Smooth muscle cell (in vitro differentiated cells): ENCODE measurements around the gene LRRC25. TPM values are rescaled to one million over a fixed set of nuclear protein-coding genes. Genes with fewer than 3 reads are reported as not detected.
"Not testable (repeated sequence)": the region's sequence is repeated elsewhere in the genome, so short reads cannot be mapped to it uniquely, and the experiment has no call there.

ENCODE experiments used
- DNase-seq: peaks from one replicate; lab custom pipeline; 2025; ENCODE audit not compliant: unreplicated experiment; lab: John Stamatoyannopoulos, UW
- H2AFZ ChIP-seq: fragments of 200-600 bp; sonication (generic); 2 replicates; pipeline ENCODE4 v1.6.0; 2016; ENCODE audit warnings: antibody characterized with exemption, low read depth, mild to moderate bottlenecking
- H3F3A ChIP-seq: fragments of 200-600 bp; sonication (generic); 2 replicates; pipeline ENCODE4 v1.6.0; 2017; ENCODE audit warnings: antibody characterized with exemption, low read depth
- H3K27ac ChIP-seq: fragments of 200-600 bp; sonication (generic); 2 replicates; pipeline ENCODE4 v1.5.1; 2016; ENCODE audit warnings: low read depth, mild to moderate bottlenecking
- H3K27me3 ChIP-seq: fragments of 200-600 bp; sonication (generic); 2 replicates; pipeline ENCODE4 v1.6.1; 2016; ENCODE audit warnings: low read depth, mild to moderate bottlenecking
- H3K36me3 ChIP-seq: fragments of 200-600 bp; sonication (generic); 2 replicates; pipeline ENCODE4 v1.5.1; 2016; ENCODE audit warnings: low read depth
- H3K4me1 ChIP-seq: fragments of 200-600 bp; sonication (generic); 2 replicates; pipeline ENCODE4 v1.5.1; 2016; ENCODE audit warnings: low read depth
- H3K4me2 ChIP-seq: fragments of 200-600 bp; sonication (generic); 2 replicates; pipeline ENCODE4 v1.6.0; 2016; ENCODE audit warnings: mild to moderate bottlenecking
- H3K4me3 ChIP-seq: fragments of 200-600 bp; sonication (generic); 2 replicates; pipeline ENCODE4 v1.5.1; 2016; ENCODE audit warnings: mild to moderate bottlenecking
- H3K79me2 ChIP-seq: fragments of 200-600 bp; sonication (generic); 2 replicates; pipeline ENCODE4 v1.6.0; 2016; ENCODE audit warnings: low read depth, mild to moderate bottlenecking
- H3K9ac ChIP-seq: fragments of 200-600 bp; sonication (generic); 2 replicates; pipeline ENCODE4 v1.6.0; 2016; ENCODE audit warnings: low read depth
- H3K9me3 ChIP-seq: fragments of 200-600 bp; sonication (generic); replicated peaks from 2 replicates; pipeline ENCODE4 v1.5.1; 2016; ENCODE audit warnings: low read depth
- H4K20me1 ChIP-seq: fragments of 200-600 bp; sonication (generic); 2 replicates; pipeline ENCODE4 v1.6.0; 2016; ENCODE audit warnings: low read depth
- WGBS: methylation state at CpG from one replicate; pipeline ENCODE4 v1.1.7; 2016; ENCODE audit warnings: low lambda C conversion rate; 5-methylcytosine and 5-hydroxymethylcytosine counted together
- polyA plus RNA-seq: library from polyadenylated mRNA; unstranded; fragments of >200 nt; fragmentation: Nextera tagmentation; extraction: Ambion mirVana; gene quantifications from 2 replicates; pipeline ENCODE4 v1.2.1, GENCODE V29; 2016
- total RNA-seq: library from RNA; depleted of rRNA; stranded (reverse); fragments of >200 nt; gene quantifications from 2 replicates; pipeline ENCODE4 v1.2.3, GENCODE V29; 2014
- TF ChIP-seq, protein P1 (sequence below): fragments of 200-600 bp; sonication (generic); IDR thresholded peaks from 2 replicates; pipeline ENCODE4 v1.5.1; 2017; ENCODE audit warnings: borderline replicate concordance, mild to moderate bottlenecking, antibody characterized with exemption; ENCODE audit not compliant: insufficient read depth, poor library complexity, severe bottlenecking

The LRRC25 gene
- total and polyA plus RNA-seq, 2 experiments from 2014 or later = 0.34 TPM; not detected in 1

DNA sequence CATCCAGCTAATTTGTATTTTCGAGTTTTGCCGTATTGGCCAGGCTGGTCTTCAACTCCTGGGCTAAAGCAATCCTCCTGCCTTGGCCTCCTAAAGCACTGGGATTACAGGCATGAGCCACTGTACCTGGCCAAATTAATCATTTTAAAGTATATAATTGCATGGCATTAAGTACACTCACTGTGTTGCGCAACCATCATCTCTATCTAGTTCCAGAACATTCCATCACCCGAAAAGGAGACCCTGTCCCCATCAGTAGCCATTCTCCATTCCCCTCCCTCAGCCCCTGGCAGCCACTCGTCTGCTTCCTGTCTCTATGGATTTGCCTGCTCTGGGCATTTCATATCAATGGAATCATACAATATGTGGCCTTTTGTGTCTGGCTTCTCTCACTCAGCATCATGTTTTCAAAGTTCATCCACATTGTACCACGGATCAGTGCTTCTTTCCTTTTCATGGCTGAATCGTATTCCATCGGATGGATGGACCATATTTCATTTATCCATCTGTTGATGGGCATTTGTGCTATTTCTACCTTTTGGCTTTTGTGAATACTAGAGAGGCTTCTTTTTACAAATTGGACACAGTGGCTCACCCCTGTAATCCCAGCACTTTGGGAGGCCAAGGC lies 43.9 kb downstream of the LRRC25 start:
- Histone ChIP-seq H3K27ac (no peak overlapping the region), H4K20me1 (no peaks in the 10 kb centered on the region), H2AFZ (no peak overlapping the region), H3K36me3 (peaks cover 3% of the 10 kb centered on the region), H3K9ac (no peak overlapping the region), H3K9me3 (no peaks in the 10 kb centered on the region), H3K79me2 (no peaks in the 10 kb centered on the region), H3K4me3 (no peak overlapping the region), H3K4me2 (no peak overlapping the region), H3F3A (no peaks in the 10 kb centered on the region), H3K27me3 (no peaks in the 10 kb centered on the region), H3K4me1 (no peaks in the 10 kb centered on the region)
- no peak for DNase-seq
- TF ChIP-seq, protein P1, sequence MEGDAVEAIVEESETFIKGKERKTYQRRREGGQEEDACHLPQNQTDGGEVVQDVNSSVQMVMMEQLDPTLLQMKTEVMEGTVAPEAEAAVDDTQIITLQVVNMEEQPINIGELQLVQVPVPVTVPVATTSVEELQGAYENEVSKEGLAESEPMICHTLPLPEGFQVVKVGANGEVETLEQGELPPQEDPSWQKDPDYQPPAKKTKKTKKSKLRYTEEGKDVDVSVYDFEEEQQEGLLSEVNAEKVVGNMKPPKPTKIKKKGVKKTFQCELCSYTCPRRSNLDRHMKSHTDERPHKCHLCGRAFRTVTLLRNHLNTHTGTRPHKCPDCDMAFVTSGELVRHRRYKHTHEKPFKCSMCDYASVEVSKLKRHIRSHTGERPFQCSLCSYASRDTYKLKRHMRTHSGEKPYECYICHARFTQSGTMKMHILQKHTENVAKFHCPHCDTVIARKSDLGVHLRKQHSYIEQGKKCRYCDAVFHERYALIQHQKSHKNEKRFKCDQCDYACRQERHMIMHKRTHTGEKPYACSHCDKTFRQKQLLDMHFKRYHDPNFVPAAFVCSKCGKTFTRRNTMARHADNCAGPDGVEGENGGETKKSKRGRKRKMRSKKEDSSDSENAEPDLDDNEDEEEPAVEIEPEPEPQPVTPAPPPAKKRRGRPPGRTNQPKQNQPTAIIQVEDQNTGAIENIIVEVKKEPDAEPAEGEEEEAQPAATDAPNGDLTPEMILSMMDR = no peak
- 94% methylated on average over 8 of the region's 8 CpGs for WGBS

DNA sequence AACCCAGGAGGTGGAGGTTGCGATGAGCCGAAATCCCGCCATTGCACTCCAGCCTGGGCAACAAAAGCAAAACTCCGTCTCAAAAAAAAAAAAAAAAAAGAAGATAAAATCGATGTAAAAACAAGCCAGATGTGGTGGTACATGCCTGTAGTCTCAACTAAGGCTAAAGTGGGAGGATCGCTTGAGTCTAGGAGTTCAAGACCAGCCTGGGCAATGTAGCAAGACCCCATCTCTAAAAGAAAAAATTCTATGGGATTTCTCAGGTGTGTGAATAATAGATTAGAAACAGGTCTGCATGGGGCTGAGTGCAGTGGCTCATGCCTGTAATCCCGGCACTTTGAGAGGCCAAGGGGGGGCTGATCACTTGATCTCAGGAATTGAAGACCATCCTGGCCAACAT lies 45.9 kb downstream of the LRRC25 start:
- no peak for DNase-seq
- no peaks in the 10 kb centered on the region for H3K9me3 ChIP-seq
- no peak overlapping the region for H3K27ac ChIP-seq
- H3F3A ChIP-seq = no peaks in the 10 kb centered on the region
- H3K27me3 ChIP-seq = no peaks in the 10 kb centered on the region
- H3K4me3 ChIP-seq = no peak overlapping the region
- no peaks in the 10 kb centered on the region for H3K4me1 ChIP-seq
- H4K20me1 ChIP-seq = no peaks in the 10 kb centered on the region
- no peak overlapping the region for H3K4me2 ChIP-seq
- H3K9ac ChIP-seq = no peak overlapping the region
- no peaks in the 10 kb centered on the region for H3K79me2 ChIP-seq
- H3K36me3 ChIP-seq = no peaks in the 10 kb centered on the region
- no peak overlapping the region for H2AFZ ChIP-seq
- TF ChIP-seq, protein P1 = no peak
- WGBS = 96% methylated on average over 7 of the region's 7 CpGs

DNA sequence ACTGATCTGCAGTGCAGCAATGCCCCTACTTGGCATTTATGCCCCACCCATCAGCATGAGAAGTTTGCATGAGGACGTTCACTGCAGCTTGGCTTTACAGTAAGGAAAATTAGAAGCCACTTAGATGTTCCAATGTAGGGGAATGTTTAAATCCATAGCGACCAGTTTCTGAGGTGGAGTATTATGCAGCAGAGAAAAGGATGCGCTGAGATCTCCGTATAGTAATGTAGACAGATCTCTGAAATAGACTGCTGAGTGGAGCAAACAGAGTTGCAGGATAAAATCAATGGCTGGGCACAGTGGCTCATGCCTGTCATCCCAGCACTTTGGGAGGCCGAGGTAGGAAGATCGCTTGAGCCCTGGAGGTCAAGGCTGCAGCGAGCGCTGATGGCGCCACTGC lies 46.9 kb downstream of the LRRC25 start:
- H3K9me3 ChIP-seq = no peaks in the 10 kb centered on the region
- 85% methylated on average over 9 of the region's 9 CpGs for WGBS
- H3K4me3 ChIP-seq = no peak overlapping the region
- no peaks in the 10 kb centered on the region for H3K36me3 ChIP-seq
- no peaks in the 10 kb centered on the region for H3K4me1 ChIP-seq
- no peak overlapping the region for H2AFZ ChIP-seq
- no peak overlapping the region for H3K9ac ChIP-seq
- no peaks in the 10 kb centered on the region for H3K27me3 ChIP-seq
- H3F3A ChIP-seq = no peaks in the 10 kb centered on the region
- H4K20me1 ChIP-seq = no peaks in the 10 kb centered on the region
- no peak overlapping the region for H3K27ac ChIP-seq
- TF ChIP-seq, protein P1 = no peak
- H3K4me2 ChIP-seq = no peak overlapping the region
- H3K79me2 ChIP-seq = no peaks in the 10 kb centered on the region
- DNase-seq = no peak

DNA sequence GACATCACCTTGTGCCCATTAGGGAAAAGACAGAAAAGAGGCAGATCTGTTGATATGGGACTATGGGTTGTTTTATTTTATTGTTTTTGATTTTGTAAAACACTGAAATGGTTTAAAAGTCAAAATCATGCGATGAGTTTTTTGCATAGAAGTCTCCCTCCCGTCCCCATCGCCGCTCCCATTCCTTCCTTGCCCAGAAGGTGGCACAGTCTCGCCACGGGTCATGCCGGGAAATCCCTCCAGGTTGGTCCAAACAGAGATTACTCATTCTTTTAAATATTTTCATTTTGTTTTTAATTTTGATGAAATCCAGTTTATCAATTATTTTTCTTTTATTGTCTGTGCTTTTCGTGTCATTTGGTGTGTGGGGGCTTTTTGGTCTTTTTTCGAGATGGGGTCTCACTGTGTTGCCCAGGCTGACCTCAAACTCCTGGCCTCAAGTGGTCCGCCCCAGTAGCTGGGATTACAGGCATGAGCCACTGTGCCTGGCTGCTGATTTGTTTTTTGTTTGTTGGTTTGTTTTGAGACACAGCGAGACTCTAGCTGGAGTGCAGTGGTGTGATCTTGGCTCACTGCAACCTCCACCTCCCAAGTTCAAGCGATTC lies 47.8 kb downstream of the LRRC25 start:
- TF ChIP-seq, protein P1 = peak; percentile 73
- H3K27ac ChIP-seq = no peak overlapping the region
- no peak overlapping the region for H3K9ac ChIP-seq
- H3K4me2 ChIP-seq = no peak overlapping the region
- no peaks in the 10 kb centered on the region for H3K27me3 ChIP-seq
- H3K4me1 ChIP-seq = peaks cover 4% of the 10 kb centered on the region
- H3K36me3 ChIP-seq = no peaks in the 10 kb centered on the region
- H3K9me3 ChIP-seq = no peaks in the 10 kb centered on the region
- WGBS = 69% methylated on average over 12 of the region's 12 CpGs
- H3K4me3 ChIP-seq = no peak overlapping the region
- H3F3A ChIP-seq = no peaks in the 10 kb centered on the region
- no peaks in the 10 kb centered on the region for H4K20me1 ChIP-seq
- no peak overlapping the region for H2AFZ ChIP-seq
- no peaks in the 10 kb centered on the region for H3K79me2 ChIP-seq
- DNase-seq = peak; percentile 13

DNA sequence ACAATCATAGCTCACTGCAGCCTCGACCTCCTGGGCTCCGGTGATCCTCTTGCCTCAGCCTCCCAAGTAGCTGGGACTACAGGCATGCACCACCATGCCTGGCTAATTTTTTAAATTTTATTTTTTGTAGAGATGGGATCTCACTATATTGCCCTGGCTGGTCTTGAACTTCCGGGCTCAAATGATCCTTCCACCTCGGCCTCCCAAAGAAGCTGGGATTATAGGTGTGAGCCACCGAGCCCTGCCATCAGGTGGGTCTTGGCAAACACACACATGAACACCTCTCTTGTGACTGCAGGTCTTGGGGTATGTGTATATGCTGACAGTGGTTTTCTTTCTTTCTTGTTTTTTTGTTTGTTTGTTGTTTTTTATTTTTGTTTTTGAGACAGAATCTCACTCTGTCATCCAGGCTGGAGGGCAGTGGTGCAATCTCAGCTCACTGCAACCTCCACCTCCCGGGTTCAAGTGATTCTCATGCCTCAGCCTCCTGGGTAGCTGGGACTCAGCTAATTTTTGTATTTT lies 48.5 kb downstream of the LRRC25 start:
- not testable (repeated sequence) for DNase-seq, H3K4me1 ChIP-seq, H3K27me3 ChIP-seq, H3K79me2 ChIP-seq, H3K9me3 ChIP-seq, H3K4me2 ChIP-seq, H3K27ac ChIP-seq, H3K9ac ChIP-seq, H4K20me1 ChIP-seq, H2AFZ ChIP-seq, H3K36me3 ChIP-seq, H3K4me3 ChIP-seq, H3F3A ChIP-seq
- 89% methylated on average over 6 of the region's 6 CpGs for WGBS
